GM13976 (cell line): ENCODE measurements around the gene OXER1.
A peak's percentile ranks its signal among the peaks of the same experiment; 100 is the strongest.

Source experiments
- DNase-seq: peaks from one replicate; pipeline ENCODE4 v3.0.0; 2012; ENCODE audit warnings: low spot score
- CTCF ChIP-seq: IDR thresholded peaks from 2 replicates; pipeline ENCODE4 v1.5.1; 2012; ENCODE audit warnings: borderline replicate concordance, mild to moderate bottlenecking; ENCODE audit not compliant: insufficient read depth; ENCODE audit errors: extremely low read depth, missing control alignments, control extremely low read depth
- in situ Hi-C: fragments of 300-500 bp; cut with MboI; formaldehyde crosslinking; loops from one replicate; pipeline ENCODE4 v1.12.0; 2022; ENCODE audit warnings: low sequenced_read_pairs, mixed read lengths, inconsistent platforms; ENCODE audit not compliant: unreplicated experiment

Gene OXER1

GRCh38 chr2:42754021-42754775 lies 9.7 kb downstream of the OXER1 start:
- peak; percentile 59 for DNase-seq
- in situ Hi-C loops = no loop called here
- no peak for TF ChIP-seq CTCF

DNA sequence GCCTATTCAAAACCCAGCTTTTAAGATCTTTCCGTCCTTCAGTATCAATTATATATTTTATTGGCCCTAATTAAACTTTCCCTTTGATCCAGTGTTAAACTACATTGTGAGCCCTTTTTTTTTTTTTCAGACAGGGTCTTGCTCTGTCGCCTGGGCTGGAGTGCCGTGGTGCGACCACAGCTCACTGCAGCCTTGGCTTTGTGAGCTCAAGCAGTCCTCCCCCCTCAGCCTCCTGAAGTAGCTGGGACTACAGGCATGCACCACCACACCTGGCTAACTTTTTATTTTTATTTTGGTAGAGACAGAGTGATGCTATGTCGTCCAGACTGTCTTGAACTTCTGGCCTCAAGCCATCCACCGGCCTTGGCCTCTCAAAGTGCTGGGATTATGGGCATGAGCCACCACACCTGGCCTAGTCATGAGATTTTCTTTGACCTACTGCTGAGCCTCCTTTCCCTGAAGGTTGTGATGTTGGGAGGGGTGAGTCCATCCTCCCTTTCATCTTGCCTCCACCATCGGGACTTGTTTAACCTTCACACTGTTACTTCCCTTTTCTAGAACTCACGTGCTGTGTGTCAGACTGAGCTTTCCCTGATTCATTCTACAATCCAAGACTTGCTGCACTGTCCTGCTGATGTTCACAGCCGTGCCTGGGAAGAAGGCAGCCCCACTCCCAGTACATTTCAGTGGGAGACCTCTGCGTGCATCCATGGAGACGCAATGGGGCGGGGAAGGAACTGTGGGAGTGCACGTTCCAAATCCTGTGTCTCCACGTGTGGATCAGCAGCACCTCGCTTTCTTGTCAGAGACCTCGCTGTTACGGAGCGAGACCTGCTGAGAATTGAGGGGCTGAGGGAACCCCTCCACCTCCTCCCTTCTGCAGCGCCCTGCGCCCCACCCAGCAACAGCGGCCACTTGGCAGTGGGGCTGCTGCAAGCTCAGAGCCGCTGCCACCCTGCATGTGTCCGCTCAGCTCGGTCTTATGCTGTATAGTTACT lies 10.8 kb downstream of the OXER1 start:
- no peak for TF ChIP-seq CTCF
- DNase-seq = peak; percentile 37
- in situ Hi-C loops = no loop called here

DNA sequence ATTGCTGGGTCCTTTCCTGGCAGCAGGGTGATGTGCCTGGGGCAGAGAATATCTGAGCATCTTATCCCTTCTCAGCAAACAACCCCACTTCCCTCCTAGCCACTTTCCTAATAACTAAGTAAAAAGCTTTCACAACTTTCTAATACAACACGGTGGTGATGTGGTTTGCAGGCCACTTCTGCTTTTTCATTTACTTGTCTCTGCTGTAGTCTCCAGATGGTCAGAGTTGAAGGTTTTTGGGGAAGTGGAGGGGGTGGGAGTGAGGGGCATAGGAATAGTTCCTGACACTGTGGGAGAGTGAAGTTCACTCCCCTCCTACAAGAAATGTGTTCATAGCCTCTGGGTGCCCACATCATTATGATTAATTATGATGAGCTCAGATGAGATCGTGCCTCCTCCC lies 11.6 kb downstream of the OXER1 start:
- in situ Hi-C loops = no loop called here
- peak; percentile 60 for DNase-seq
- TF ChIP-seq CTCF = no peak

DNA sequence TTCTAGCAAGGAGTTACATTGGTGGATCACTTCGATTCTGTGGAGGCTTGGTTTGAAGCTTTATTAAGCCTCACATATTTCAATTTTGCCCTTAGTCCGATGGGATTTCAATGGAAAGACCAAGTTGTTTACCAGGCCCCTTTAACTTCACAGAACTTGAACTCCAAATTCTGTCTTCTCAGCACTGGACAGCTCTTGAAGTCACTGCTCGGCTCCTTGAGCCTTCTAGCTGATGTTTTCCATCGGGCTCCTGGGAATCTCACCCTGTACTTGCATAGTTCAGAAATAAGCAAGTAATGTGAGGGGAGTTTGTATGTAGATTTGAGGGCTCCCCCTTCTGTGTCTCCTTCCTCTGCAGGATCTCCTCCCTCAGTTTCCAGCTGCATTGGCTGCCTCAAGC lies 15.1 kb downstream of the OXER1 start:
- TF ChIP-seq CTCF = no peak
- no peak for DNase-seq
- in situ Hi-C loops = no loop called here

- in situ Hi-C loops = no loop called here
- no peak for TF ChIP-seq CTCF
- DNase-seq = no peak
Measured at GRCh38 chr2:42747422-42747821, 16.5 kb downstream of the OXER1 start.

- no peak for TF ChIP-seq CTCF
- DNase-seq = no peak
- in situ Hi-C loops = no loop called here
Measured at GRCh38 chr2:42744545-42745082, 19.3 kb downstream of the OXER1 start.
